ENCODE data around the gene ATP8B4.

DNA sequence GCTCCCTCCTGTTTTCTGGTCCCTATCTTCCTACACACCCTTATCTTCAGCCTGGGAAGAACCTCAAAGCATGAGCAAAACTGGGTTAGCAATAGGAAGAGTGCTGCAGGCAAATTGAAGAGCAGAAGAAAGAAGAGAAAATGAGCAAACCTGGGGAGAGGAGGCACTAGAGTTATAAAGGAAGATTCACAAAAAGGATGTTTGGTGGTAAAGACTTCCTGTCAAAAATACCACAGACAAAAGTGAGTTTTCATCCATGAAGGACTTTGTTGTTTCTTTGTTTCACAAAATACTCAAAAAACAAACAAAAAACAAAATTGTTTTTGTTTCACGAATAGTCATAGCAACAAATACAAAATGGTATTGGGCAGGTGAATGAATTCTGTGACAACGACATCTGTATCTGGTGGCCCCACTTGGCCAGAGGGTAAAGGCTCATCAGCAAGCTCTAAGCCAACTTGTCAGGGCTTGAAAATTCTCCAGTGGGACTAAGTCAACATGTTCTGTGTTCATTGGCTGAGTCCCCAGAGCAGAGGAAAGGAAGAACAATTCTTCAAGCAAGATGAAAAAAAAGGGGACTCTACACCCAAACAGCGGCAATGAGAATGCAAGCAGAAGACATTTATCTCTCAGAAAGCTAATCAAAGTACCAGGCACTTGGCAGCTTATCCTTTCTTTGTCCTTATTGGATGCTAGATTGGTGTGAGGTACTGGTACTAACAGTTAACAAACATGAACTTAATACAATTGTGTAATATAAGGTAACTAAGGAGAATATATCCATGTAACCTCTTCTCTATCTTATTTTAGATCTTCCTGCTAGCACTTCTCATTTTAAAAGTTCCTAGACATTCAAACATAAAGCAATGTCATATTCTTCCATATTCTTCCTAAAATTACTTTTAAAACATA lies 9.7 kb downstream of the ATP8B4 start:
- TF ChIP-seq POLR2A (IDR thresholded peaks at IDR 0.05): no peak
- TF ChIP-seq, protein P1, sequence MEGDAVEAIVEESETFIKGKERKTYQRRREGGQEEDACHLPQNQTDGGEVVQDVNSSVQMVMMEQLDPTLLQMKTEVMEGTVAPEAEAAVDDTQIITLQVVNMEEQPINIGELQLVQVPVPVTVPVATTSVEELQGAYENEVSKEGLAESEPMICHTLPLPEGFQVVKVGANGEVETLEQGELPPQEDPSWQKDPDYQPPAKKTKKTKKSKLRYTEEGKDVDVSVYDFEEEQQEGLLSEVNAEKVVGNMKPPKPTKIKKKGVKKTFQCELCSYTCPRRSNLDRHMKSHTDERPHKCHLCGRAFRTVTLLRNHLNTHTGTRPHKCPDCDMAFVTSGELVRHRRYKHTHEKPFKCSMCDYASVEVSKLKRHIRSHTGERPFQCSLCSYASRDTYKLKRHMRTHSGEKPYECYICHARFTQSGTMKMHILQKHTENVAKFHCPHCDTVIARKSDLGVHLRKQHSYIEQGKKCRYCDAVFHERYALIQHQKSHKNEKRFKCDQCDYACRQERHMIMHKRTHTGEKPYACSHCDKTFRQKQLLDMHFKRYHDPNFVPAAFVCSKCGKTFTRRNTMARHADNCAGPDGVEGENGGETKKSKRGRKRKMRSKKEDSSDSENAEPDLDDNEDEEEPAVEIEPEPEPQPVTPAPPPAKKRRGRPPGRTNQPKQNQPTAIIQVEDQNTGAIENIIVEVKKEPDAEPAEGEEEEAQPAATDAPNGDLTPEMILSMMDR (IDR thresholded peaks at IDR 0.05): no peak

All from uterus (tissue), 2 donors.